IPS-20b (cell line): ENCODE data around the gene IFIT1.
"Not testable (repeated sequence)": the region's sequence is repeated elsewhere in the genome, so short reads cannot be mapped to it uniquely, and the experiment has no call there.

ENCODE experiments used
- H3K27ac ChIP-seq: one replicate; pipeline ENCODE4 v1.5.1; 2013; ENCODE audit warnings: low read length
- H3K27me3 ChIP-seq: 2 replicates; pipeline ENCODE4 v1.6.1; 2013; ENCODE audit warnings: mild to moderate bottlenecking, low read length, inconsistent platforms; ENCODE audit not compliant: insufficient read depth
- H3K36me3 ChIP-seq: 2 replicates; pipeline ENCODE4 v1.6.1; 2013; ENCODE audit warnings: low read depth, mild to moderate bottlenecking, inconsistent platforms, low read length, moderate library complexity; ENCODE audit not compliant: insufficient read depth
- H3K4me1 ChIP-seq: 2 replicates; pipeline ENCODE4 v1.6.1; 2013; ENCODE audit warnings: mild to moderate bottlenecking, control low read depth, inconsistent platforms, low read length, moderate library complexity; ENCODE audit not compliant: insufficient read depth
- H3K4me3 ChIP-seq: 2 replicates; pipeline ENCODE4 v1.5.1; 2013; ENCODE audit warnings: mild to moderate bottlenecking, low read length, inconsistent platforms
- H3K9ac ChIP-seq: 2 replicates; pipeline ENCODE4 v1.6.1; 2013; ENCODE audit warnings: low read depth, mild to moderate bottlenecking, inconsistent platforms, low read length, moderate library complexity
- H3K9me3 ChIP-seq: 2 replicates; pipeline ENCODE4 v1.6.1; 2013; ENCODE audit warnings: mild to moderate bottlenecking, low read depth, low read length, inconsistent platforms; ENCODE audit not compliant: insufficient read depth

IFIT1 gene

GRCh38 chr10:89391907-89392756 is at the start of gene IFIT1:
Gene IFIT1 (plus strand): TSS chr10:89392623. CDS start chr10:89392713, 90 bp downstream.
- H3K27ac ChIP-seq, result peak within 1 kb of the TSS; percentile 6
- H3K4me1 ChIP-seq, result peaks cover 6% of the 10 kb centered on the region; the same call in 1 of the 2 replicates
- no peaks in the 10 kb centered on the region for H3K36me3 ChIP-seq
- peak within 1 kb of the TSS; percentile 63; the same call in 1 of the 2 replicates for H3K9ac ChIP-seq
- no peaks in the 10 kb centered on the region for H3K9me3 ChIP-seq
- H3K4me3 ChIP-seq, result peak within 1 kb of the TSS; percentile 70
- no peaks in the 10 kb centered on the region for H3K27me3 ChIP-seq

GRCh38 chr10:89343089-89343767 is 49.2 kb upstream of the IFIT1 start:
- Histone ChIP-seq H3K36me3 (no peaks in the 10 kb centered on the region), H3K9me3 (no peaks in the 10 kb centered on the region), H3K27me3 (no peaks in the 10 kb centered on the region), H3K9ac (no peak overlapping the region), H3K4me1 (peaks cover 26% of the 10 kb centered on the region), H3K4me3 (no peak overlapping the region), H3K27ac (no peak overlapping the region)

GRCh38 chr10:89344156-89344555 is 48.3 kb upstream of the IFIT1 start:
- no peaks in the 10 kb centered on the region for H3K36me3 ChIP-seq
- no peak overlapping the region for H3K4me3 ChIP-seq
- no peaks in the 10 kb centered on the region for H3K9me3 ChIP-seq
- peaks cover 34% of the 10 kb centered on the region for H3K4me1 ChIP-seq
- H3K27me3 ChIP-seq, result no peaks in the 10 kb centered on the region
- H3K27ac ChIP-seq, result no peak overlapping the region
- H3K9ac ChIP-seq, result no peak overlapping the region

GRCh38 chr10:89345367-89346000 is 46.9 kb upstream of the IFIT1 start:
- no peaks in the 10 kb centered on the region for H3K27me3 ChIP-seq
- no peak overlapping the region for H3K4me3 ChIP-seq
- no peaks in the 10 kb centered on the region for H3K36me3 ChIP-seq
- H3K9ac ChIP-seq, result no peak overlapping the region
- no peaks in the 10 kb centered on the region for H3K9me3 ChIP-seq
- no peak overlapping the region for H3K27ac ChIP-seq
- peaks cover 36% of the 10 kb centered on the region for H3K4me1 ChIP-seq

- Histone ChIP-seq H3K27me3 (no peaks in the 10 kb centered on the region), H3K9me3 (no peaks in the 10 kb centered on the region), H3K9ac (peak overlapping the region; percentile 1; the same call in 1 of the 2 replicates), H3K4me3 (no peak overlapping the region), H3K36me3 (no peaks in the 10 kb centered on the region), H3K4me1 (peaks cover 43% of the 10 kb centered on the region), H3K27ac (peak overlapping the region; percentile 14)
These were observed 45.8 kb upstream of the IFIT1 start for GRCh38 chr10:89346405-89347254.

GRCh38 chr10:89347701-89348457 is 44.5 kb upstream of the IFIT1 start:
- Histone ChIP-seq H3K4me3 (no peak overlapping the region), H3K4me1 (peaks cover 51% of the 10 kb centered on the region), H3K9me3 (no peaks in the 10 kb centered on the region), H3K27me3 (no peaks in the 10 kb centered on the region), H3K27ac (no peak overlapping the region), H3K9ac (no peak overlapping the region), H3K36me3 (no peaks in the 10 kb centered on the region)

- Histone ChIP-seq H3K4me3 (no peak overlapping the region), H3K27me3 (no peaks in the 10 kb centered on the region), H3K27ac (no peak overlapping the region), H3K9ac (no peak overlapping the region), H3K36me3 (no peaks in the 10 kb centered on the region), H3K4me1 (peaks cover 51% of the 10 kb centered on the region), H3K9me3 (no peaks in the 10 kb centered on the region)
These were observed 43.9 kb upstream of the IFIT1 start for GRCh38 chr10:89348481-89348880.

- H3K9ac ChIP-seq, result no peak overlapping the region
- no peaks in the 10 kb centered on the region for H3K27me3 ChIP-seq
- H3K27ac ChIP-seq, result no peak overlapping the region
- H3K36me3 ChIP-seq, result no peaks in the 10 kb centered on the region
- H3K4me1 ChIP-seq, result peaks cover 51% of the 10 kb centered on the region
- H3K4me3 ChIP-seq, result no peak overlapping the region
- no peaks in the 10 kb centered on the region for H3K9me3 ChIP-seq
These were observed 43.4 kb upstream of the IFIT1 start for GRCh38 chr10:89348975-89349374.

- H3K36me3 ChIP-seq, H3K9me3 ChIP-seq, H3K4me3 ChIP-seq, H3K9ac ChIP-seq, H3K27me3 ChIP-seq: not testable (repeated sequence)
- peak overlapping the region; percentile 26 for H3K27ac ChIP-seq
- H3K4me1 ChIP-seq, result peaks cover 48% of the 10 kb centered on the region
These were observed 41.6 kb upstream of the IFIT1 start for GRCh38 chr10:89350631-89351315.

GRCh38 chr10:89351412-89351779 is 41.0 kb upstream of the IFIT1 start:
- H3K4me3 ChIP-seq, result no peak overlapping the region
- H3K9ac ChIP-seq, result no peak overlapping the region; the same call in 1 of the 2 replicates
- H3K4me1 ChIP-seq, result peaks cover 43% of the 10 kb centered on the region
- no peaks in the 10 kb centered on the region for H3K36me3 ChIP-seq
- peak overlapping the region; percentile 26 for H3K27ac ChIP-seq
- no peaks in the 10 kb centered on the region for H3K9me3 ChIP-seq
- H3K27me3 ChIP-seq, result no peaks in the 10 kb centered on the region
